ENCODE results near the gene HERPUD1. TPM values are rescaled to one million over a fixed set of nuclear protein-coding genes. Genes with fewer than 3 reads are reported as not detected.
A peak's percentile ranks its signal among the peaks of the same experiment; 100 is the strongest.

Gene HERPUD1
- total and polyA plus RNA-seq, 3 experiments from 2014 or later = 107 to 176 (median 162) TPM

DNA sequence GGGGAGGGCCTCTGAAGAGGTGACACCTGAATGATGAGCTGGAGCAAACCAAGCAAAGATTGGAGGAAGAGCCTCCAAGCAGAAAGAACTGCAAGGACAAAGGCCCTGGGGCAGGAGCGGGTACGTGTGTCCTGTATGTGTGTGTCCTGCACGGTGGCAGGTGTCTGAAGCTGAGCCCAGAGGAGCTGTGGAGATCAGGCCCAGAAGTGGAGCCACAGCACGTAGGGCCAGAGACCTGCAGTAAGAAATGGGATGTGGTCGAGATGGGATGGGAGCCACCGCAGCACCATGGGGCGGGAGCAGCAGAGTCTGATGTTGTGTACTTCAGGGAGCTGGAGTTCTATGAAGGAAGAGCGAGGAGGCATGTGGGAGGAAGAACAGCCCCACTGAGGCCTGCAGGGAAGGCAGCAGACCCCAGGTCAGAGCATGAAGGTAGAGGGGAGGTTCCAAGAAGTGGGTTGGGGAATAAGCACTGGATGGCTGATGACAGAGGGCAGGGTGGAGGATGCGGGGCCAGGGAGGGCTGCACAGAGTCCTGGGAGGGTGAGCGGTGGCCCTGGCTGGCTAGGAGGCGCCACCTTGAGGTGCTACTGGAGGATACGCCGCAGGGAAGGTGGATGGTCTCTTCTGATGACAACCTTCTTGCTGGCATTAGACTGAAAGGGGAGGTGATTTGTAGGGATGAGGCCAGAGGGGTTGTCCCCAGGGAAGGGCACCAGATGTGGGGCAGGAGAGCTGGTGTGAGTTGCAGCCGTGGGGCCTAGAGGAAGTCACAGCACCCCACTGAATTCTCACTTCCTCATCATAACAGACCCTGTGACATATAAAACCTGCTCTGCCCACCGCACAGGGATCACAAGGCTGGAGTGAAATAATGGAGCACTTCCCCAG is 19.2 kb downstream of the HERPUD1 start:
- Histone ChIP-seq H3K4me1 (ENCODE audit: insufficient read depth, low read length) (no peaks in the 10 kb centered on the region), H3K27me3 (ENCODE audit: insufficient read depth, low read length, poor library complexity, severe bottlenecking) (no peaks in the 10 kb centered on the region), H3K9me3 (ENCODE audit: low read length) (no peaks in the 10 kb centered on the region), H3K4me3 (ENCODE audit: low read length) (no peak overlapping the region), H3K36me3 (ENCODE audit: insufficient read depth, low read length) (no peaks in the 10 kb centered on the region), H3K27ac (ENCODE audit: low read depth, low read length) (no peak overlapping the region)
- H3K9me3 Mint-ChIP-seq = no peaks in the 10 kb centered on the region
- CTCF ChIA-PET = interaction anchor here (0.7 to 5.5 kb wide), 15 partner anchors 9 to 243 kb away, joined by 3 to 45 read pairs (median 3); no protein-coding TSS in a partner anchor
- POLR2A ChIA-PET = interaction anchor here (0.6 kb wide), 1 partner anchor 20 kb away, joined by 3 read pairs; no protein-coding TSS in a partner anchor
- H3K27me3 Mint-ChIP-seq = peaks cover 0 to 2% of the 10 kb centered on the region in 2 donors
- peak overlapping the region in 1 of 7 donors; percentile 17 for H3K4me3 Mint-ChIP-seq
- DNase-seq = peak; percentile 17 to 65 (median 37)
- H3K4me1 Mint-ChIP-seq = peaks cover 12 to 17% (median 12%) of the 10 kb centered on the region in 3 donors
- peak overlapping the region in 5 of 8 donors; percentile 5 to 71 (median 18) for H3K27ac Mint-ChIP-seq
- peaks cover 0 to 11% (median 0%) of the 10 kb centered on the region in 3 donors for H3K36me3 Mint-ChIP-seq

DNA sequence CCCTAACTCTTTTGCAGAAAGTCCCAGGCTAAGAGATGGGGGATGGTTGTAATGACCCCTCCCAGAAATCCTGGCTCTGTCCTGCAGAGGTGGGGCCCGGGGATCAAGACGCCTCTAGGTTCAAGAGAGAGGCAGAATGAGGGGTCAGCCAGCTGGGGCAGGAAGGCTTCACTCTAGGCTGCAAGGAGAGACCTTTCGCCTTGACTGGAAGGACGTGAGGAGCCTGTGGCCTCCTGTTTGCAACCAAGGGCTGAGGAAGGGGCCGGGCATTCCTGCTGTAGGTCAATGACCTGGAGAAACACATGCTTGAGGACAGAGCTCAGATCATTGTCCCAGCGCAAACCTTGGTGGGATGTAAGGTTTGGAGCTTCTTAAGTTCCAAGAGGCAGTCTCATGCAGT is 21.1 kb downstream of the HERPUD1 start:
- DNase-seq = no peak
- no peaks in the 10 kb centered on the region for H3K36me3 ChIP-seq (ENCODE audit: insufficient read depth, low read length)
- H3K36me3 Mint-ChIP-seq = peaks cover 0 to 3% (median 0%) of the 10 kb centered on the region in 3 donors
- H3K4me1 Mint-ChIP-seq = peaks cover 9 to 13% (median 12%) of the 10 kb centered on the region in 3 donors
- ChIA-PET CTCF (interaction anchor here (5.5 kb wide), 1 partner anchor 11 kb away, joined by 45 read pairs; no protein-coding TSS in a partner anchor), POLR2A (interaction anchor here (1.1 kb wide), 1 partner anchor 75 kb away, joined by 3 read pairs; no protein-coding TSS in a partner anchor)
- no peaks in the 10 kb centered on the region for H3K9me3 Mint-ChIP-seq
- no peaks in the 10 kb centered on the region for H3K9me3 ChIP-seq (ENCODE audit: low read length)
- H3K27ac Mint-ChIP-seq = no peak overlapping the region
- peaks cover 0 to 2% of the 10 kb centered on the region in 2 donors for H3K27me3 Mint-ChIP-seq
- H3K27me3 ChIP-seq (ENCODE audit: insufficient read depth, low read length, poor library complexity, severe bottlenecking) = no peaks in the 10 kb centered on the region
- no peaks in the 10 kb centered on the region for H3K4me1 ChIP-seq (ENCODE audit: insufficient read depth, low read length)
- H3K4me3 Mint-ChIP-seq = no peak overlapping the region
- H3K27ac ChIP-seq (ENCODE audit: low read depth, low read length) = no peak overlapping the region
- no peak overlapping the region for H3K4me3 ChIP-seq (ENCODE audit: low read length)

DNA sequence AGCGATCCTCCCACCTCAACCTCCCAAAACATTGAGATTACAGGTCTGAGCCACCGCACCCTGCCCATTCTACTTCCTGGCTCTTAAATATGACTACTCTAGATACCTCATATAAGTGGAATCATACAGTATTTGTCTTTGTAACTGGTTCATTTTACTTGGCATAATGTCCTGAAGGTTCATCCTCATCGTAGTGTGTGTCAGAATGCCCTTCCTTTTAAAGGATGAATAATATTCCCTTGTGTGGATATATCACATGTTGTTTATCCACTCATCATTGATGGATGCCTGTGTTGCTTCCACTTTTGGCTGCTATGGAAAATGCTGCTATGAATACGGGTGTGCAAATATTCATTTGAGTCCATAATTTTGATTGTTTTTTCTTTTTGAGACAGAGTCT is 24.1 kb downstream of the HERPUD1 start:
- Mint-ChIP-seq H3K36me3 (no peaks in the 10 kb centered on the region), H3K4me3 (no peak overlapping the region), H3K4me1 (peaks cover 3 to 5% (median 5%) of the 10 kb centered on the region in 3 donors), H3K27me3 (peaks cover 0 to 1% of the 10 kb centered on the region in 2 donors), H3K9me3 (no peaks in the 10 kb centered on the region), H3K27ac (peak overlapping the region in 1 of 8 donors; percentile 29)
- Histone ChIP-seq H3K9me3 (ENCODE audit: low read length) (no peaks in the 10 kb centered on the region), H3K27me3 (ENCODE audit: insufficient read depth, low read length, poor library complexity, severe bottlenecking) (no peaks in the 10 kb centered on the region), H3K4me3 (ENCODE audit: low read length) (no peak overlapping the region), H3K36me3 (ENCODE audit: insufficient read depth, low read length) (no peaks in the 10 kb centered on the region), H3K4me1 (ENCODE audit: insufficient read depth, low read length) (no peaks in the 10 kb centered on the region), H3K27ac (ENCODE audit: low read depth, low read length) (no peak overlapping the region)
- DNase-seq = no peak
- POLR2A ChIA-PET = no interaction called here
- CTCF ChIA-PET = interaction anchor here (2.5 kb wide), 1 partner anchor 89 kb away, joined by 8 read pairs; no protein-coding TSS in a partner anchor

DNA sequence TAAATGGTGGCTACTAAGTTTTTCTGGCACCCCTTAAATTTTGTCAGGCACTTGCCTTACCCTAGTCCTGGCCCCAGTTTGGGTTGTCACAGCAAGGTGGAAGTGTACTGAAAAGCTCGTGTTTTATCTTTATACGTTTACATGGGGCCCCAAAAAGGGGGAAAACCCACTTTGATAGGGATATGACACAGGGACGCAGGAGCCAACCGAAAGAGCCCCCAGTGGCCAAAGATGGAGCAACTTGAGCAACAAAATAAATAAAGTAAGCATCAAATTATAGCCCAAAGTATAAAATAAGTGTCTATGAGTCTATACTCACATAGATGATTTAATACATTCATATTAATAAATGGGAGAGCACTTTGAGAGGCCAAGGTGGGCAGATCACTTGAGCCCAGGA is 24.8 kb downstream of the HERPUD1 start:
- H3K36me3 Mint-ChIP-seq = no peaks in the 10 kb centered on the region
- no peaks in the 10 kb centered on the region for H3K9me3 Mint-ChIP-seq
- H3K27ac Mint-ChIP-seq = peak overlapping the region in 1 of 8 donors; percentile 47
- peaks cover 0 to 1% of the 10 kb centered on the region in 2 donors for H3K27me3 Mint-ChIP-seq
- no peaks in the 10 kb centered on the region for H3K27me3 ChIP-seq (ENCODE audit: insufficient read depth, low read length, poor library complexity, severe bottlenecking)
- no peak overlapping the region for H3K27ac ChIP-seq (ENCODE audit: low read depth, low read length)
- no peaks in the 10 kb centered on the region for H3K36me3 ChIP-seq (ENCODE audit: insufficient read depth, low read length)
- ChIA-PET CTCF (interaction anchor here (1.4 to 2.5 kb wide), 2 partner anchors 90 to 93 kb away, joined by 3 to 8 read pairs; no protein-coding TSS in a partner anchor), POLR2A (no interaction called here)
- no peaks in the 10 kb centered on the region for H3K4me1 ChIP-seq (ENCODE audit: insufficient read depth, low read length)
- no peaks in the 10 kb centered on the region for H3K4me1 Mint-ChIP-seq
- H3K4me3 ChIP-seq (ENCODE audit: low read length) = no peak overlapping the region
- H3K9me3 ChIP-seq (ENCODE audit: low read length) = no peaks in the 10 kb centered on the region
- DNase-seq = no peak
- H3K4me3 Mint-ChIP-seq = no peak overlapping the region

DNA sequence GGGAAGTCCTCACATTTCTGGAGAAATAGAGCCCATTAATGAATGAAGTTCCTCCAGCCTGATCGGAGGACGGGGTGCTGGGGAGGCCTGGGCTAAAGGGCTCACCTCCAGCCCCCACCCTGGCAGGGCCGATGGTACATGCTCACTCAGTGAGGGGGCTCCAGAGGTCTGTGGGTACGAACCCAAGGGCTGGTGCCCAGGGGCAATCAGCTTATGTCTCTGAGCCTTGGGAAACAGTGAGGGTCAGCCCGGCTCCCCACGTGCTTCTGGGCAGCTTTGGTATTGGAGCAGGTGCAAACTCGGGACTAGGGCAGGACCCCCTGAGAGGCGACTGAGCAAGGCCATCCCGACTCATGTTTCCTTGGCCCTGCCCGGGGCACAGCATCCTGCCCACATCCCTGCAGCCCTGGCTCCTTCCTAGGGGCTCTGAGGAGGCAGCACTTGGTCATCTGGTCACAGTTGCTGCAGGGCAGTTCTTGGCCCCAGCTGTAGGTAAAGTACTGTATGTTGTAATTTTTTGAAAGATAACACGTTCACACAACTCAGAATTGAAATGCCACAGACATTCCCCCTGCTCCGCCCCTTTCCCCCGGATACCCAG is 28.8 kb downstream of the HERPUD1 start:
- H3K4me1 Mint-ChIP-seq = peaks cover 13 to 16% (median 16%) of the 10 kb centered on the region in 3 donors
- ChIA-PET CTCF (interaction anchor here (1.0 to 1.1 kb wide), 2 partner anchors 85 to 92 kb away, joined by 3 to 5 read pairs; no protein-coding TSS in a partner anchor), POLR2A (interaction anchor here (0.5 kb wide), 1 partner anchor 81 kb away, joined by 4 read pairs; no protein-coding TSS in a partner anchor)
- no peak for DNase-seq
- no peaks in the 10 kb centered on the region for H3K36me3 Mint-ChIP-seq
- Histone ChIP-seq H3K9me3 (ENCODE audit: low read length) (no peaks in the 10 kb centered on the region), H3K27me3 (ENCODE audit: insufficient read depth, low read length, poor library complexity, severe bottlenecking) (no peaks in the 10 kb centered on the region), H3K27ac (ENCODE audit: low read depth, low read length) (no peak overlapping the region), H3K36me3 (ENCODE audit: insufficient read depth, low read length) (no peaks in the 10 kb centered on the region), H3K4me3 (ENCODE audit: low read length) (no peak overlapping the region), H3K4me1 (ENCODE audit: insufficient read depth, low read length) (peaks cover 16% of the 10 kb centered on the region)
- H3K9me3 Mint-ChIP-seq = no peaks in the 10 kb centered on the region
- H3K4me3 Mint-ChIP-seq = no peak overlapping the region
- H3K27me3 Mint-ChIP-seq = peaks cover 0 to 1% of the 10 kb centered on the region in 2 donors
- H3K27ac Mint-ChIP-seq = no peak overlapping the region

DNA sequence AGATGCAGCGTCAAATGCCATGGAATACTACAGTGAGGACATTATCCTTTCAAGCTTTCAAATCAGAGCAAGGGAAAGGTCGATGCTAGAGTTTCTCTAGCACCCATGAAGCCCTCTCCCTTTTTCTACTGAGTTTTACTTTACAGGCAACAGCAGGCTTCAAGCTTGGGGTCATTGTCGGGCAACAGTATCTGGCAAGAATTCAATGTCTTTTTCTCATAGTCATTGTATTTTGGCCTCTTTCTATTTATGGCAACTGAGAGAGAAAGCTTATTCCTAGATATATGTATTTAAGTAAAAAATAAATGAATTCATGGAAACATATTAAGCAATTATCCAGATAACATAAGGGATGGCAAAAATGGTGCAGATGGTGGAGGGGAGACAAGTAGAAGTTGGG is 29.4 kb downstream of the HERPUD1 start:
- CTCF ChIA-PET = interaction anchor here (1.0 to 6.2 kb wide), 2 partner anchors 84 to 93 kb away, joined by 3 to 58 read pairs; no protein-coding TSS in a partner anchor
- no peak overlapping the region for H3K4me3 Mint-ChIP-seq

DNA sequence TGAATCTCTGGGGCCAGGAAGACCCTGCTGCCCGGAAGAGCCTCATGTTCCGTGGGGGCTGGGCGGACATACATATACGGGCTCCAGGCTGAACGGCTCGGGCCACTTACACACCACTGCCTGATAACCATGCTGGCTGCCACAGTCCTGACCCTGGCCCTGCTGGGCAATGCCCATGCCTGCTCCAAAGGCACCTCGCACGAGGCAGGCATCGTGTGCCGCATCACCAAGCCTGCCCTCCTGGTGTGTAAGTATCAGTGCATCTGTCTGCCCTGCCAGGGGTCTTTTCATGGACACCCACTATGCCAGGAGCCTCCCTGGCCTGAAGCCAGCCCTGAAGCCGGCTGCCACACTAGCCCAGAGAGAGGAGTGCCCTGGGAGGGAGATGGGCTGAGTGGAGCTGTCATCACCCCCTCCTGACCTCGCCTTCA is 29.9 kb downstream of the HERPUD1 start, which contains the start of gene CETP:
Gene CETP (plus strand): TSS at position 100 of the 431 bp plus-strand sequence. CDS start 30 bp downstream, at position 130.
- Mint-ChIP-seq H3K27me3 (peaks cover 0 to 1% of the 10 kb centered on the region in 2 donors), H3K27ac (peak within 1 kb of the TSS in 1 of 8 donors; percentile 59), H3K9me3 (no peaks in the 10 kb centered on the region), H3K4me3 (no peak within 1 kb of the TSS), H3K4me1 (peaks cover 18 to 22% (median 21%) of the 10 kb centered on the region in 3 donors), H3K36me3 (no peaks in the 10 kb centered on the region)
- H3K36me3 ChIP-seq (ENCODE audit: insufficient read depth, low read length) = no peaks in the 10 kb centered on the region
- POLR2A ChIA-PET = no interaction called here
- no peak for DNase-seq
- no peaks in the 10 kb centered on the region for H3K9me3 ChIP-seq (ENCODE audit: low read length)
- no peak within 1 kb of the TSS for H3K27ac ChIP-seq (ENCODE audit: low read depth, low read length)
- H3K4me3 ChIP-seq (ENCODE audit: low read length) = no peak within 1 kb of the TSS
- no peaks in the 10 kb centered on the region for H3K27me3 ChIP-seq (ENCODE audit: insufficient read depth, low read length, poor library complexity, severe bottlenecking)
- peaks cover 21% of the 10 kb centered on the region for H3K4me1 ChIP-seq (ENCODE audit: insufficient read depth, low read length)
- CTCF ChIA-PET = interaction anchor here (0.7 to 6.2 kb wide), 6 partner anchors 9 to 93 kb away, joined by 3 to 80 read pairs (median 24); partner anchors contain the start of gene NLRC5

More for the DNA sequence above, 29.4 kb downstream of the HERPUD1 start:
- DNase-seq = no peak
- no peaks in the 10 kb centered on the region for H3K9me3 ChIP-seq (ENCODE audit: low read length)
- no peaks in the 10 kb centered on the region for H3K36me3 ChIP-seq (ENCODE audit: insufficient read depth, low read length)
- H3K4me1 ChIP-seq (ENCODE audit: insufficient read depth, low read length) = peaks cover 21% of the 10 kb centered on the region
- no peak overlapping the region for H3K27ac ChIP-seq (ENCODE audit: low read depth, low read length)
- H3K36me3 Mint-ChIP-seq = no peaks in the 10 kb centered on the region
- H3K27ac Mint-ChIP-seq = no peak overlapping the region
- H3K4me1 Mint-ChIP-seq = peaks cover 18 to 22% (median 21%) of the 10 kb centered on the region in 3 donors
- POLR2A ChIA-PET = interaction anchor here (0.5 kb wide), 1 partner anchor 80 kb away, joined by 4 read pairs; no protein-coding TSS in a partner anchor
- no peaks in the 10 kb centered on the region for H3K9me3 Mint-ChIP-seq
- H3K27me3 Mint-ChIP-seq = peaks cover 0 to 1% of the 10 kb centered on the region in 2 donors
- H3K27me3 ChIP-seq (ENCODE audit: insufficient read depth, low read length, poor library complexity, severe bottlenecking) = no peaks in the 10 kb centered on the region
- no peak overlapping the region for H3K4me3 ChIP-seq (ENCODE audit: low read length)
